GM18951 (cell line): ENCODE data around the gene IFFO2.

Experiments
- POLR2A ChIP-seq: IDR thresholded peaks from 4 replicates; pipeline ENCODE4 v1.6.1; 2011; ENCODE audit warnings: mild to moderate bottlenecking; ENCODE audit not compliant: insufficient read length, insufficient read depth; ENCODE audit errors: extremely low read depth
- in situ Hi-C: fragments of 300-500 bp; cut with MboI; formaldehyde crosslinking; loops from one replicate; pipeline ENCODE4 v1.12.0; 2022; ENCODE audit warnings: low sequenced_read_pairs, mixed read lengths, inconsistent platforms; ENCODE audit not compliant: unreplicated experiment

The IFFO2 gene

GRCh38 chr1:18908911-18909771, 47.3 kb downstream of the IFFO2 start:
- in situ Hi-C loops: loop anchor here (25.0 kb wide), 2 partner anchors 178 to 328 kb away; no protein-coding TSS in a partner anchor
- no peak for TF ChIP-seq POLR2A

- TF ChIP-seq POLR2A: no peak
- in situ Hi-C loops: loop anchor here (25.0 kb wide), 2 partner anchors 179 to 329 kb away; no protein-coding TSS in a partner anchor
Observed at GRCh38 chr1:18907917-18908845, 48.3 kb downstream of the IFFO2 start.

GRCh38 chr1:18907021-18907916, 49.2 kb downstream of the IFFO2 start:
- in situ Hi-C loops: loop anchor here (25.0 kb wide), 2 partner anchors 180 to 330 kb away; no protein-coding TSS in a partner anchor
- TF ChIP-seq POLR2A: no peak

GRCh38 chr1:18903291-18903756, 53.2 kb downstream of the IFFO2 start:
- in situ Hi-C loops: loop anchor here (25.0 kb wide), 2 partner anchors 184 to 334 kb away; no protein-coding TSS in a partner anchor

GRCh38 chr1:18902523-18903290, 53.8 kb downstream of the IFFO2 start, which contains the start of gene ALDH4A1:
Gene ALDH4A1, minus strand, starts transcription at chr1:18902555. Its CDS starts 32 bp downstream, at chr1:18902523.
- TF ChIP-seq POLR2A: peak; percentile 71
- in situ Hi-C loops: loop anchor here (25.0 kb wide), 2 partner anchors 185 to 335 kb away; no protein-coding TSS in a partner anchor

More at GRCh38 chr1:18903291-18903756, 53.2 kb downstream of the IFFO2 start:
- no peak for TF ChIP-seq POLR2A

- in situ Hi-C loops: loop anchor here (25.0 kb wide), 2 partner anchors 185 to 335 kb away; no protein-coding TSS in a partner anchor
- TF ChIP-seq POLR2A: peak; percentile 67
Observed at GRCh38 chr1:18901952-18902522, 54.4 kb downstream of the IFFO2 start.

GRCh38 chr1:18901147-18901951, 55.1 kb downstream of the IFFO2 start:
- no peak for TF ChIP-seq POLR2A
- in situ Hi-C loops: loop anchor here (25.0 kb wide), 2 partner anchors 186 to 336 kb away; no protein-coding TSS in a partner anchor

- TF ChIP-seq POLR2A: no peak
- in situ Hi-C loops: loop anchor here (25.0 kb wide), 2 partner anchors 187 to 337 kb away; no protein-coding TSS in a partner anchor
Observed at GRCh38 chr1:18900303-18900841, 56.1 kb downstream of the IFFO2 start.

- in situ Hi-C loops: loop anchor here (25.0 kb wide), 2 partner anchors 188 to 338 kb away; no protein-coding TSS in a partner anchor
- TF ChIP-seq POLR2A: no peak
Observed at GRCh38 chr1:18899363-18900049, 57.0 kb downstream of the IFFO2 start.

GRCh38 chr1:18898567-18898966, 57.9 kb downstream of the IFFO2 start:
- in situ Hi-C loops: no loop called here
- TF ChIP-seq POLR2A: no peak
